GM19438 (cell line): ENCODE data around the gene NOD2.
A peak's percentile ranks its signal among the peaks of the same experiment; 100 is the strongest.

Experiments used
- ATAC-seq: cut with Tn5 transposase; IDR thresholded peaks from one replicate; pipeline ENCODE4 v1.9.1; 2021; ENCODE audit warnings: low read depth; ENCODE audit not compliant: unreplicated experiment

Gene NOD2

DNA sequence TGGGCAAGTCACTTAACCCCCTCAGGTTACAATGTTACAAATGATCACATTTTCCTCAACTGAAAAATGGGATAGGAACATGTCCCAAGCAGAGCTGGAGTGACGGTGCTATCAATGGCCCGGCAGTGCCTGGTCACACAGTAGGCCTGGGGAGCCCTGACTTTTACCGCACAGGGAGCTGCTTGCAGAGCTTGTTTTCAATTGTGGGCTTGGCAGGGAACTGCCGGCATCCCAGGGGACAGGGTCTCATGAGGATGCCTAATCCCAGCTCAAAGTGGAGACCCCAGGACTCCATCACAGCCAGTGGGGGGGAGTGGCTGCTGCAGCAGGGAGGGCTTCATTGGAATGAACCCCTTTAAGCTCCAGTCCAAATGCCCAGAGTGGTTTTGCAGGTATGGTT, 23.7 kb upstream of the NOD2 start:
- ATAC-seq: no peak

DNA sequence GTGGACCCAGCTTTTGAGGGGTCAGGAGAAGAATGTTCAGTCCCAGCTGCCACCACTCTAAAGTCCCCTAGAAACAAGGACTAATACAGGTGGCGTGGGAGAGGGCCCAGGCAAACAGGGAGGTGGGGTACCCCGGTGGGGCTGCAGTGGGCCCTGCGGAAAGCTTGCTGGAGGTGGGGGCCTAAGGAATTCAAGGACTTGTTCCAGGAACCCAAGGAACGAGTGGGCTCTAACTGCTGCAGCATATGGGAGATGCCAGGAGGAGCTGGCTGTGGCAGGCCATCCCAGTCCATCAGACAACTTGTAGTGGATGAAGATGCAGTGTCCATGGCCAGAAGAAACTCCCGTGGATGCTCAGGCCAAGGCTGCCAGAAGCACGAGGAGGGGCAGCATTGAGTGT, 22.9 kb upstream of the NOD2 start:
- ATAC-seq: no peak

DNA sequence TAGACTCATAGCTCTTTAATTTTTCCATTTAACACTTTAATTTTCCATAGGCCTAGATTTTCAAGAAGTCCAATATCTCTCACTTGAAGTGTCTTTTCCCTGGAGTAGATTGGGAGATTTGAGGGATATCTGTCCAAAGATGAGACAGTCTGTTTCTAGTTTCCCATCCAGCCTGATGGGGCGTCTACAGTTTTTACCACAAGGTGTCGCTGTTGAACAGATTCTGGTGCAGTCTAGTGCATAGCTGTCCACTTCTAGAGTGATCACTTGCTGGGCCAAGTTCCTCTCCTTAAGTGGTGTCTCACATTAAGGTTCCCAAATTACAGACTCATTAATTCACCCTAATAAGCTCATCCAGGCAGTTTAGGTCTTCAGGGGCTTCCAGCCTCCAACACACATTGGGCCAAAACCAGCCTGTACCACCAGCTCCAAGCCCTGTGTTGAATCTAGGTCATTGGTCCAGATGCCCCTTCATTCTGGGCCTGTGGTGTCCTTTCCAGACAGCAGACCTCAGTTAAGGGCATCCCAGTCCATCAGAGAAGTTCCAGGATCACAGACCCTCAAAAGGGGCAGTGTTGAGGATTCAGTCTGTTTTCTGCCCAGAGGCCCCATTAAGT, 21.7 kb upstream of the NOD2 start:
- no peak for ATAC-seq

DNA sequence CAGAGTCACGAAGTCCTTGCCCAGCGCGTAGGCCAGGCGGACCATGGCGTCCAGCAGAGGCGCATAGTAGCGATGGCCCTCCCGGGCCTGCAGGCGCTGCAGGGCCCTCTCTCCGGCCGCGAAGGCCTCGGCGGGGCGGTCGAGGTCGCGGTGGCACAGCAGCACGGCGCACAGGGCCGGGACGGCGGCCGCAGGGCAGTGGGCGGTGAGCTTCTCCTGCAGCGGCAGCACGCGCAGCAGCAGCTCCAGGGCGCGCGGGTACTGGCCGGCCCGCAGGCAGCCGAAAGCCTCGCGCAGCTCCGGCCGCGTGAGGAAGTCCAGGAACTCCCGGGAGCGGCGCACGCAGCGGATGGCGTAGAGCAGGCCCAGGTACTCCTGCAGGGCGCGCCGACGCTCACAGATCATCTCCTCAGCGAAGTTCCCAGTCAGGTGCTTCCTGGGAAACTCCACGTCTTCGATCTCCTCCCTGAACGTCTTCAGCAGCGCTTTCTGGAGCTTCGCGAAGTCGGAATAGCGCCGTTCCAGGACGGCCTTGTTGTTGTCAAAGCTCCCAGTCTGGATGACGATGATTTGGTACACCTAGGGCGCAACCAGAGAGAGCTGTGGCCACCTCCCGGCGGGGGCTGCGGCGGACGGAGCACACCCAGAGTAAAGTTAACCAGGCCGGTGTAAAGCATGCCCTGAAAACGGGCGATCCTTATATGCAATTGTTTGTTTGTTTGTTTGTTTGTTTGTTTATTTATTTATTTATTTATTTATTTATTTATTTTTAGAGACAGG, 19.7 kb upstream of the NOD2 start:
- ATAC-seq: no peak

DNA sequence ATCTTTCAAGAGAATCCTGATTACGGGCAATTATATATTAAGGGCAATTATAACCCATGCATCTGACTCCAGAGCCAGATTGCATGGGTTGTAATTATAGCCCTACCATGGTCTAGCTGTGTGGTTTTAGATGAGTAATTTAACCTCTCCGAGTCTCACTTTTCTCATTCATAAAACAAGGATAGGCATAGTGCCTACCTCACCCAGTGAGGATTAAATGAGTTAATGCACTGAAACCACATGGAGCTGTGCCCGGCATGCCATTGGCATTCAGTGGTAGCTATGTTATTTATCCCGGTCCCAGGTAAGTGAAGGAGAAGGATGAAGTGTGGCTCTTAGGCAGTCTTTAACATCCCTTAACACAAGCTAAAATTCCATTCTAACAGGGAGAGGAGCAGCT, 18.6 kb upstream of the NOD2 start:
- ATAC-seq: no peak

DNA sequence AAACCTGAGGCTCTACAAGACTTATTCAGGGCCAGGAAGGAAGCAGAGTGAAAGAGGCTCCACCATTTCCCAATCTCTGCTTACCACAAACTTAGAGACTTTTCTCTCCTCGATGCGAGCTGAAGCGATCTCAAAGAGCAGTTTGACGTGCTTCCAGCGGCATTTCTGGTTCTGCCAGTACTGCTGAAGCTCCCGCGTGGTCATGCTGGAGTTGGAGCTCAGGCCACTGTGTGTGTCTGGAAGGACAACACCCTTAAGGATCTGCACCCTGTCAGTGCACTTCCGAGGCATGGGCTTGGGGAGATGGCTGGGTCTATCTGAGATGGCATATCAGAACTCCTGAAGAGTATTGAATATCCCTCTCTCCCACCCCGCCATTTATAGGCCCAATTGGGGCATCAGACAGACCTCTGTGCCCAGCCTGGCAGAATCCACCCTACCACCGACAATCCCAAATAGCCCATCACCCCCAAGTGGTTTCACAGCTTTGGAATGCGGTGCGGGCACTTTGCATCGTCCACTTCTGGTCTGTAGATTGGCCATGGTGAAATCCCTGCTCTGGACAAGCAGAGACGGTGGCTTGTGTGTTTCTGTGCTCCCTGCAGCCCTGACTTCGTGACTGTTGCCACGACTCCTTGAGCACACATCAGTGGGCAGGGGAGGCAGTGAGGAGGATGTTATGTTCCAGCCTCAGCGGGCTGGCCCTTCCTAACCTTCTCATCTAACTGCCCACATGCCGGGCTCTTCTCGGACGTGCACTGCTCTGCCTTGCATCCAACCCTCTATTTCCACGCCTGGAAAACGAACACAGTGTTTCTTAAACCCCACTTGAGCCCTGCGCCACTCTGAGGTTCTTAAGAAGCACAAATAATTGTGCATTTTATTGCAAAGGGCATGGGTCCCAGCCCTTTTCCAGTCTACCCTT, 17.5 kb upstream of the NOD2 start:
- ATAC-seq: no peak

DNA sequence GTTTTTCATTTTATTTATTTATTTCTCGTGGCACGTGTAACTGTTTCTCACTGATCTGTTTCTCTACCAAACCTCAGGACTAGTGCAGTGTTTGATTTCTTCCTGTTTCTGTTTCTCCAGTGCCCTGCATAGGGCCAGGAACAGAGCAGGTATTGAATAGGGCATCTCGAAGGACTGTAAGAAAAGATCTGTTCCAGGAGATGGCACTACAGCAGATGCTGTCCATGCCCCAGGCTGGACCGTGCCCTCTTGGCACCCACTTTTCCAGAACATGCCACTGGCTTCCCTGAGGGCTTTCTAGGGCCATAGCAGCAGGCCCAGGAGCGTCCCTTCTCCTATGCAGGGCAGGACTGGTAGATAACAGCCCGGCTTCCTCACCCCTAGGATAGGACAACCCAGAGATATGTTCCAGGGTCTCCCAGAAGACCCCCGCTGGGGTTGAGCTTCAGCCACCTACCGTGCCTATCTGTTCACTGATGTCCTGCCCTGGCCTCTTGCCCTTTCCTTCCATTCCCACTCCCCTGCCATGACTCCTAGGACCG, 16.7 kb upstream of the NOD2 start:
- no peak for ATAC-seq

DNA sequence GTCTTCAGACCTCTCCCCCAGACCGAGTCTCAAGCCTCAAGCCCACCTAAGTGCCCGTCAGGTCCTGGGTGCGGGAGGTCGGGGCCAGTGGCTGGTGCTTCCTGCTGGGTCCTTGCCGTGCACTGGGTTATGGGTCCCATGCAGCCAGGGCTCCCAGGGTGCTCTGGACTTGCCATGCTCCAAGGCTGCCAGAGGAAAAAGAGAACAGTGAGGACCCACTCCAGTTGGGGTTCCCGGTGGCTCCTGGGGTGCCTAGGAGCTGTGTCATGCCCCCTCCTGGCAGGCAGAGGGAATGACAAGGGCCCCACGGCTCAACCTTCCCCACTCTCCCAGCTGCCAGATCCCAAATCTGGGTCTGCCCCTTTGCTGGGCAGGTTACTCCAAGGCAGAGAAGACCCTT, 16.1 kb upstream of the NOD2 start:
- ATAC-seq: no peak

DNA sequence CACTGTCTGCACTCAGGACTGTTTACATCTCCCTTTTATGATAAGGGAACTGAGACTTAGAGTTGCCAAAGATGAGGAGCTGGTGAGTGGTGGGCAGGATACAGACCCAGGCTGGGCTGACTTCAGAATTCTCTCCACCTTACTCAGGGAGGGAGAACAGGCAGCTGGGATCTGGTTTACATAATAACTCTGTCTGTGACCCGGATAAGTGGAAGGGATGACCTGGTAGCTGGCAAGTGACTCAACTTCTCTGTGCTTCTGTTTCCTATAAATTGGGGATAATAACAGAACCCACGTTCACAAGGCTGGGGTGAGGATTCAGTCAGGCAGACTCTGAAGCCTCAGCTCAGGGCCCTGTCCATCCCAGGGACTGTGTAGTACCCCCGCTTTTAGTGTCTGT, 14.9 kb upstream of the NOD2 start:
- ATAC-seq: no peak

DNA sequence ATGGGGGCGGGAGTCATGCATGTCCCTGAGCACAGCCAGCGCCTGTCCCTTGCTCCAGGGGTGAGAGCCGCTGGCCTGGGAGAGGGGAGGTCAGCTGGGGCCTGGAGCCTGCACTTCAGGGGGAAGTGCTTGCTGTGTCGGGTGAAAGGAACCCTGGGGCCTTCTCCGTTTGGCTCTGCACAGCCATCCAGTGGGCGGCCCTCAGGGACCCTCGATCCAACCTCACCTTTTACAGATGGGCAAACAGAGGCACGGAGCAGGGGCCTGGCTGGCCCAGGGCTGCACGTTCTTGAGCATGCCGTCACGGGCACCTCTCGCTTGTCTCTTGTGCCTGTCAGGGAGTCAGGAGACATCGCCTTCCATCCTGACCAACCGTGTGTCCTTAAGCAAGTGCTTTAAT, 14.1 kb upstream of the NOD2 start:
- ATAC-seq: no peak

DNA sequence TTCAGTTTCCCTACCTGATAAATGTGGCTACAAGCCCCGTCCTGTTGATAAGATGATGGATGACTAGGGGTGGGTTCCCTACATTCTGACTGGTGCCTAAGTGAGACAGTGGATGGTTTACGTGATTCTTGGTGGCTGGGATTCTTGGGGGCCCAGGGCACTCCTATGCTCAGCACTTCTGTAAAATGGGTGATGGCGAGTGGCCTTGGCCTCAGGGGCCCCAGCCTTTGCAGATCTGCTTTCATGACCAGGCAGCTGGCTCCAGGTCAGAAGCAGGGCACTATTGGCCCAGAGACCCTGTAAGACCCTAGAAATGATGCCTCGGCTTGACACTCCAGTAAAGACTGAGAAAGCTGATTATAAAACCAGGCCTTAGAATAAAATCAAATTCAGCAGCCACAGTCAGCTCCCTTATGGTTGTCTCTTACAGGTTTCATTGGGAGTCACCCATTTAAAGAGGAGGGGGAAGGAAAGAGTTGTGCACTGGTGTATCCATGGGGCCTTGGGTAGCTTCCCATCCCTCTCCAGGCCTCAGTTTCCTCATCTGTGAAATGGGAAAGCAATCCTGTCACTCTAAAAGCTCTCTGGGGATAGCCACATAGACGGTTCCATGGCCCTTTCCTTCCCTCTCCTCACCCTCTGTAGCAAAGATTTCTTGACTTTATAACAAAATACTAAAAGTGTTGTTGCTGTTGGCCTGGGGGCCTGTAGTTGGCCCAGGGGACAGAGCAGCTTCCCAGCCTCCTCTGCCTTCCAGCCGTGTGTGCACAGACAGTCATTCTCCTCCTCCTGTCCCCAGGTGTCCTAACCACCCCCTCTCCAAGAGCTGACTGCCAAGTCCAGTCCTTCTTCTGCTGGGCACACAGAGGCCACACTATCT, 13.5 kb upstream of the NOD2 start:
- ATAC-seq: no peak

DNA sequence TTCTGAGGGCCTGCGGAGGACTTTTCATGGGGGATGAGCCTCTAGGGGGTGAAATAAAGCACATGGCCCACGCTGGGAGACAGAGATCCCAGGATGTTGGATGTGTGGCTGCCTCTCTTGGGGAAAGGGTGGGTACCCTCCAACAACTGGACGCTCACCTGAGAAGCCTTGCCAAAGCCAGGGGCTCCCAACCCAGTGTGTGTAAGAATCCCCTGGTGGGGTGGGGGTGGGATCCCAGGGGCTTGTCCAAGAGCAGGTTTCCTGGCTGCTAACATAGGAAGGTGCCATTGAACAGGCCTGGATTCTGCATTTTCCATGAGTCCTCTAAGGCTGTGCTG, 12.9 kb upstream of the NOD2 start:
- ATAC-seq: no peak

DNA sequence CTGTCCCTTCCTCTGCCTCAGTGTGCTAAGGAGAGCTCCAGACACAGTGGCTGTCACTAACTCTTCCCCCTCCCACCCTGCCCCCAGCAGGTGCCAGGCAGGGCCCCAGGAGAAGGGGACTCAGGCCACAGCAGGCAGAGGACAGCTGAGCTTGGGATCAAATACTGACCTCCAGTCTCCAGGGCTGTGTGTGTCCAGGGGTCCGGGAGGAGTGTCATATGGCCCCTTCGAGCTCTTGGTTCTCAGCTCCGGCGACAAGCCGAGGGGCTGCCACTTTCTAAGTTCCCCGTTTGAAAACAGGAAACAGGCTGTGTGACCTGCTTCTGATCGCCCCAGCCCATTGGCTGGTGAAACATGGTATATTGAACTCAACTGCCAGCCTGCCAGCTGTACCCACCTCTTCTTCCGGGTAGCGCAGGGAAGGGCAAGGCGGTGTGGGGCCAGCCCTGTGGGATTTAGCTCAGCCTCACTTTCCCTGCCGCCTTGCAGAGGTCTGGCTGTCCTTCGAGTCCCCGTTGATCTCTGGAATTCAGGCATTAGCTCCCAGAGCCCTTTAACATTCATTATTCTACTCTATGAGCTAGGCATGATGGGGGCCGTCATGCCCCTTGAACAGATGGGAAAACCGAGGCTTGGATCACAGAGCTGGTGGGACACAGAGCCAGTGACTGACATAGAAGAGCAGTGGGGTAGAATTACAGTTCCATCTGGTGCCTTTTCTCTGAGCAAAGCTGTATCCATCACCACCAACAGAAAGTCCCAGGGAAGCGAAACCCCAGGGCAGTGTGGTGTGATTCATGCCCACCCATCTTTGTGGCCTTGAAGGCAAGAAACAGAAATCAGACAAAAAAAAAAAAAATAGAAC, 12.2 kb upstream of the NOD2 start, which contains the start of gene SNX20:
Gene SNX20, minus strand, starts transcription at position 292 of the 865 bp plus-strand sequence. CDS start 3,786 bp downstream, outside the sequence.
- ATAC-seq: peak; percentile 49

DNA sequence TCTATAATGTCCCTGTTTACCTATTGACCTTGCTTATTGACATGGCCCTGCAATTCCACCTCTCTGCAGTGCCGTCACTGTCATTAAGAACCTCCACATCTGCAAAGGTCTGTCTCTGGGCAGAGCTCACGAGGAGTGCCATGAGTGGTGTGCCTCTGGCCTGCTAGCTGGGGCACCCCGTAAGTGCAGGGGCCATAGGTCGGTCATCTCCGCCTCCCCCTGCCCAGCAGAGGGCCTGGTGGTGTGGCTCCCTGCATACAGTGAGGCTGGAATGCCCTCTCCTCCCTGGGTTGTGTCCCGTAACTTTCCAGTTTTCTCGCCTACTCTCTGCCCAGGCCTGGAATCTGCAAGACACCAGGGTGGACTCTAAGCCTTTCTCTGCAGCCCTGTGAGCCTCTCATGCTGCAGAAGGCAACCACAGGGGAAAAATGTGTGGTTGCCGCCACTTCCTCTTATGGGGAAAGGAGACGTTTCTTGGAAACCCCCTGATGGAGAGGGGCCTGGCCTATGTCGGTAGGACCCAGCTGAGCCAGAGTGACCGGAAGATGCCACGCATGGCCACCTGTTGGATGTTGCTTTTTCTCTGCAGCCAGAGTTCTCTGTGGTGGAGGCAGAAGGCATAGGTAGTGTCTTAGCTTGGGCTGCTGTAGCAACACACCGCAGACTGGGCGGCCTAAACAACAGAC, 9.6 kb upstream of the NOD2 start:
- ATAC-seq: peak; percentile 74

DNA sequence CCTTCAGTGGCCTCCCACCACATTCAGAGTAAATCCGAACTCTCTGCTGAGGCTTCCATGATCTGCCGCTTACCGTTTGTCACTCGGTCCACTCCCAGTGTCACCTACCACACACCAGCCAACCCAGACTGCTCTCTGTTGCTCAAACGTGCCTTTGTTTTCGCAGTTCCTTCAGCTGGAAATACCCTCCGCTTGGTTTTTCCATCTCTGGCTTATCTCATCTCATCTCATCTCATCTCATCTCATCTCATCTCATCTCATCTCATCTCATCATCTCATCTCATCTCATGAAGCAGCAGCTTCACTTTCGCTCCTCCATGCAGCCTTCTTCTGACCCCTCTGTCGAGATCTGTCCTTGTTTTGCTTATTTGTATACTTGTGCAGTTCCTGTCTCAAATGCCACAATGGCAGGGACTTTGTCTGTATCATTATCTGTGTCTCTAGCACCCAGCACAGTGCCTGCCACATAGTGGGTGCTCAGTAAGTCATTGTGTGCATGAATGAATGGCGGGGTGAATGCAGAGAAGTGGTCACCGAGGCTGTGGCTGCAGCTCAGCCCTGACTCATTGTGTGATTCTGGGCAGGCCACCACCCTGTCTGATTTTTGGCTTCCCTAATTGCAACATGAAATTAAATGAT, 8.5 kb upstream of the NOD2 start:
- no peak for ATAC-seq

DNA sequence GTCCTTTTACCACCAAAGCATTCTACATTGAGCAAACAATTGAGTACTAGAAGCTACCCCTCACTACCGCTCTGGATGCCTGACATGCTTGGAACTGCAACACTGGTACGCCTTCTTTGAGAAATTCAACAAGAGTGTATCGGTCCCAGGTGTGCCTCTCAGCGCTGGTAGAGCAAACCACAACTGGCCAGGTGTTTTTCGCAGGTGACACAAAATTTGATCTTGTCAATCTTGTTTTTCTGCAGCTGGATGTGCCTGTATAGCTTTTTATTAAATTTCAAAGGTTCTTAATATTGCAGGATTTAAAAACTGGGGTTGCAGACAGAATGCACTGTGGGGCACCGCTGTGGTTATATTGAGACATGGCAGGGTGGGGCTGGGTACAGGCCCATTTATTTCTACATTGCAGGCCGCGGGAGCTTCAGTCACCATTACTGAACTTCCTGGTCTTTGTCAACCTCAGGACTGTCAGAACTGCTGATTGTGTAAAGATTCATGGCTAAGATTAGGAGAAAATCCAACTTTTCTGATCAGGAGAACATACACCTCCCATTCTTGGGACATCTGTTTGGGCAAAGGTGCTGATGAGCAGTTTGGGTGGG, 7.8 kb upstream of the NOD2 start:
- ATAC-seq: no peak

DNA sequence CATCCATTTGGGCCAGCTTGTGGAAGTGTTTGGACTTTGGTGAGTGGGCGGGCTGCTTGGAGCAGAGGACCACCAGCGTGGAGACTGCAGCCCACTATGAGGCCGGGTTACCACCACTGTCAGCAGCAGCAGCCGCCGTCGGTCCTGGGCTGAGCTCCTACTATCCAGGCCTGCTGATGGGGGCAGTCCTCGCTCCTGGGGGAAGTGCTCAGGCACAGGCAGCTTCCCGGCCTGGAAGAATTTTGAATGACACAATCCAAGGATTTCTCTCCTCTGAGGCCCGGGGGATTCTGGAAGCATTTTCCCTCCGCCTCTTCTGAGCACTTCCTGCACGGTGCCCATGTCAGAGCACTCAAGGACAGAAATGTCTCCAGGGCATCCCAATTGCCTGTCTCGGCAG, 5.3 kb upstream of the NOD2 start:
- no peak for ATAC-seq

DNA sequence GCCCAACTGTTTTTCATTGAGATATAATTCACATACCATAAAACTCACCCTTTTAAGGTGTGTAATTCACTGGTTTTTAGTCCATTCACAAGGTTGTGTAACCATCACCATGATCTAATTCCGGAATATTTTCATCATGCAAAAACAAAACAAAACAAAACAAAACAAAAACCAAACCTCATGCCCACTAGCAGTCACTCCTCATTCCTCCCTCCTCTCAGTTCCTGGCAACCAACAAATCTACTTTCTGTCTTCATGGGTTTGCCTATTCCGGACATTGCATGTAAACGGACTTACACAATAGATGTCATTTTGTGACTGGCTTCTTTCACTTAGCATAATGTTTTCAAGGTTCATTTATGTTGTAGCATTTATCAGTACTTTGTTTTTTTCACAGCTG, 4.5 kb upstream of the NOD2 start:
- ATAC-seq: no peak
